Measurements from ENCODE around the gene PRSS36.

PRSS36 gene

GRCh38 chr16:31193874-31194273, 44.0 kb upstream of the PRSS36 start:
- no peak for DNase-seq
- H3K36me3 ChIP-seq = peaks cover 81% of the 10 kb centered on the region
- H3K9me3 ChIP-seq = no peaks in the 10 kb centered on the region
- H3K4me1 ChIP-seq = no peaks in the 10 kb centered on the region
- H3K27me3 ChIP-seq = no peaks in the 10 kb centered on the region
- TF ChIP-seq CTCF (IDR thresholded peaks at IDR 0.05; ENCODE audit: low read depth, low read length) = no peak
- H3K4me3 ChIP-seq (ENCODE audit: low read depth, low read length) = no peak overlapping the region

- H3K9me3 ChIP-seq = no peaks in the 10 kb centered on the region
- H3K4me1 ChIP-seq = no peaks in the 10 kb centered on the region
- TF ChIP-seq CTCF (IDR thresholded peaks at IDR 0.05; ENCODE audit: low read depth, low read length) = no peak
- peaks cover 84% of the 10 kb centered on the region for H3K36me3 ChIP-seq
- H3K27me3 ChIP-seq = no peaks in the 10 kb centered on the region
- no peak for DNase-seq
- H3K4me3 ChIP-seq (ENCODE audit: low read depth, low read length) = no peak overlapping the region
Observed at GRCh38 chr16:31192856-31193642, 43.2 kb upstream of the PRSS36 start.

GRCh38 chr16:31191697-31192428, 42.0 kb upstream of the PRSS36 start:
- H3K4me3 ChIP-seq (ENCODE audit: low read depth, low read length) = no peak overlapping the region
- TF ChIP-seq CTCF (IDR thresholded peaks at IDR 0.05; ENCODE audit: low read depth, low read length) = no peak
- H3K4me1 ChIP-seq = no peaks in the 10 kb centered on the region
- peaks cover 96% of the 10 kb centered on the region for H3K36me3 ChIP-seq
- no peaks in the 10 kb centered on the region for H3K27me3 ChIP-seq
- no peaks in the 10 kb centered on the region for H3K9me3 ChIP-seq
- DNase-seq = no peak

GRCh38 chr16:31190818-31191444, 41.1 kb upstream of the PRSS36 start:
- H3K36me3 ChIP-seq = peaks cover 100% of the 10 kb centered on the region
- H3K9me3 ChIP-seq = no peaks in the 10 kb centered on the region
- no peak for DNase-seq
- H3K4me1 ChIP-seq = no peaks in the 10 kb centered on the region
- H3K27me3 ChIP-seq = no peaks in the 10 kb centered on the region
- H3K4me3 ChIP-seq (ENCODE audit: low read depth, low read length) = no peak overlapping the region
- no peak for TF ChIP-seq CTCF (IDR thresholded peaks at IDR 0.05; ENCODE audit: low read depth, low read length)

GRCh38 chr16:31190061-31190460, 40.2 kb upstream of the PRSS36 start:
- H3K4me1 ChIP-seq = no peaks in the 10 kb centered on the region
- H3K27me3 ChIP-seq = no peaks in the 10 kb centered on the region
- no peak for DNase-seq

More at GRCh38 chr16:31190061-31190460, 40.2 kb upstream of the PRSS36 start:
- Histone ChIP-seq H3K9me3 (no peaks in the 10 kb centered on the region), H3K36me3 (peaks cover 100% of the 10 kb centered on the region), H3K4me3 (ENCODE audit: low read depth, low read length) (no peak overlapping the region)
- no peak for TF ChIP-seq CTCF (IDR thresholded peaks at IDR 0.05; ENCODE audit: low read depth, low read length)
